HepG2 (cell line): ENCODE results near the gene NXT1. TPM values are rescaled to one million over a fixed set of nuclear protein-coding genes. Genes with fewer than 3 reads are reported as not detected.

Experiments
- CTCF ChIP-seq: sonication (generic); formaldehyde crosslinking; IDR thresholded peaks from 2 replicates; pipeline ENCODE4 v1.5.0; 2020; ENCODE audit warnings: mild to moderate bottlenecking, missing genetic modification reagents, moderate library complexity
- EEA1 ChIP-seq: sonication (generic); formaldehyde crosslinking; IDR thresholded peaks from 2 replicates; pipeline ENCODE4 v1.5.1; 2020; ENCODE audit warnings: mild to moderate bottlenecking, missing genetic modification reagents, borderline replicate concordance
- KLF11 ChIP-seq: IDR thresholded peaks from 2 replicates; pipeline ENCODE4 v1.6.1; 2016; ENCODE audit warnings: missing compliant biosample characterization
- MLLT10 ChIP-seq: sonication (generic); formaldehyde crosslinking; IDR thresholded peaks from 2 replicates; pipeline ENCODE4 v1.4.0; 2020; ENCODE audit warnings: missing genetic modification reagents
- NR1H2 ChIP-seq: sonication (generic); formaldehyde crosslinking; IDR thresholded peaks from 2 replicates; pipeline ENCODE4 v1.8.1; 2022; ENCODE audit warnings: low read depth, missing genetic modification reagents, borderline replicate concordance
- NR2F2 ChIP-seq: IDR thresholded peaks from 2 replicates; pipeline ENCODE4 v1.6.1; 2012; ENCODE audit warnings: low read depth, inconsistent platforms, borderline replicate concordance
- TEF ChIP-seq: sonication (generic); formaldehyde crosslinking; IDR thresholded peaks from 2 replicates; pipeline ENCODE4 v1.5.0; 2020; ENCODE audit warnings: missing genetic modification reagents
- ZNF597 ChIP-seq: sonication (generic); formaldehyde crosslinking; IDR thresholded peaks from 2 replicates; pipeline ENCODE4 v1.5.0; 2020; ENCODE audit warnings: missing genetic modification reagents
- ZNF7 ChIP-seq: IDR thresholded peaks from 2 replicates; pipeline ENCODE4 v1.6.1; 2016; ENCODE audit warnings: missing biosample characterization, missing genetic modification reagents
- polyA plus RNA-seq, 8 experiments: library from polyadenylated mRNA; depleted of rRNA in 3 of 8; stranded (reverse) in 7 of 8; unstranded in 1 of 8; fragments of >200 nt; fragmentation: Illumina TruSeq in 4 of 8; extraction: Trizol in 4 of 8; gene quantifications; 2 replicates each; pipeline versions ENCODE4 v1.2.1 to v1.2.3, GENCODE V29; 2011 to 2016; ENCODE audit warnings: low read depth in 4 of 8, missing spikeins in 1 of 8, mixed read lengths in 1 of 8; ENCODE audit not compliant: insufficient read depth in 1 of 8
- total RNA-seq, 5 experiments: library from RNA; depleted of rRNA; stranded (reverse); fragments of >200 nt; fragmentation: Illumina TruSeq; extraction: Trizol; gene quantifications; 2 replicates each; pipeline ENCODE4 v1.2.3, GENCODE V29; 2016; ENCODE audit warnings: low read depth in 1 of 5
- TF ChIP-seq, protein P1 (sequence below): sonication (generic); formaldehyde crosslinking; IDR thresholded peaks from 2 replicates; pipeline ENCODE4 v1.5.1; 2020; ENCODE audit warnings: mild to moderate bottlenecking, missing genetic modification reagents, moderate library complexity
- TF ChIP-seq, protein P2 (sequence below): sonication (generic); formaldehyde crosslinking; conservative IDR thresholded peaks from 2 replicates; pipeline ENCODE4 v1.8.0; 2022; ENCODE audit warnings: mild to moderate bottlenecking, moderate library complexity, missing genetic modification reagents
- TF ChIP-seq, protein P3 (sequence below): sonication (generic); formaldehyde crosslinking; IDR thresholded peaks from 2 replicates; pipeline ENCODE4 v1.4.0; 2020; ENCODE audit warnings: missing genetic modification reagents
- TF ChIP-seq, protein P4 (sequence below): sonication (generic); formaldehyde crosslinking; conservative IDR thresholded peaks from 2 replicates; pipeline ENCODE4 v1.4.0; 2020; ENCODE audit warnings: mild to moderate bottlenecking, missing genetic modification reagents, moderate library complexity

The NXT1 gene
- total and polyA plus RNA-seq, 2 of the 13 experiments (the other 11 are each of a cell fraction or from before 2014, with no cell fraction given): 35.6 to 65.9 TPM

- TF ChIP-seq, protein P1, sequence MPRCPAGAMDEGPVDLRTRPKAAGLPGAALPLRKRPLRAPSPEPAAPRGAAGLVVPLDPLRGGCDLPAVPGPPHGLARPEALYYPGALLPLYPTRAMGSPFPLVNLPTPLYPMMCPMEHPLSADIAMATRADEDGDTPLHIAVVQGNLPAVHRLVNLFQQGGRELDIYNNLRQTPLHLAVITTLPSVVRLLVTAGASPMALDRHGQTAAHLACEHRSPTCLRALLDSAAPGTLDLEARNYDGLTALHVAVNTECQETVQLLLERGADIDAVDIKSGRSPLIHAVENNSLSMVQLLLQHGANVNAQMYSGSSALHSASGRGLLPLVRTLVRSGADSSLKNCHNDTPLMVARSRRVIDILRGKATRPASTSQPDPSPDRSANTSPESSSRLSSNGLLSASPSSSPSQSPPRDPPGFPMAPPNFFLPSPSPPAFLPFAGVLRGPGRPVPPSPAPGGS: no peak; the same call in 1 of the 2 replicates
- peak; percentile 18; the same call in 1 of the 2 replicates for TF ChIP-seq ZNF7
- TF ChIP-seq, protein P2, sequence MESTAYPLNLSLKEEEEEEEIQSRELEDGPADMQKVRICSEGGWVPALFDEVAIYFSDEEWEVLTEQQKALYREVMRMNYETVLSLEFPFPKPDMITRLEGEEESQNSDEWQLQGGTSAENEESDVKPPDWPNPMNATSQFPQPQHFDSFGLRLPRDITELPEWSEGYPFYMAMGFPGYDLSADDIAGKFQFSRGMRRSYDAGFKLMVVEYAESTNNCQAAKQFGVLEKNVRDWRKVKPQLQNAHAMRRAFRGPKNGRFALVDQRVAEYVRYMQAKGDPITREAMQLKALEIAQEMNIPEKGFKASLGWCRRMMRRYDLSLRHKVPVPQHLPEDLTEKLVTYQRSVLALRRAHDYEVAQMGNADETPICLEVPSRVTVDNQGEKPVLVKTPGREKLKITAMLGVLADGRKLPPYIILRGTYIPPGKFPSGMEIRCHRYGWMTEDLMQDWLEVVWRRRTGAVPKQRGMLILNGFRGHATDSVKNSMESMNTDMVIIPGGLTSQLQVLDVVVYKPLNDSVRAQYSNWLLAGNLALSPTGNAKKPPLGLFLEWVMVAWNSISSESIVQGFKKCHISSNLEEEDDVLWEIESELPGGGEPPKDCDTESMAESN (CRISPR knock-in tag): no peak; the same call in 1 of the 2 replicates
- TF ChIP-seq NR2F2: no peak
- no peak for TF ChIP-seq TEF
- no peak; the same call in 1 of the 2 replicates for TF ChIP-seq EEA1
- 0 out of 2 replicates have a peak, but pooled peaks have one; percentile 49 for TF ChIP-seq ZNF597 (CRISPR knock-in tag)
- TF ChIP-seq KLF11 (CRISPR knock-in tag): no peak
- TF ChIP-seq, protein P3, sequence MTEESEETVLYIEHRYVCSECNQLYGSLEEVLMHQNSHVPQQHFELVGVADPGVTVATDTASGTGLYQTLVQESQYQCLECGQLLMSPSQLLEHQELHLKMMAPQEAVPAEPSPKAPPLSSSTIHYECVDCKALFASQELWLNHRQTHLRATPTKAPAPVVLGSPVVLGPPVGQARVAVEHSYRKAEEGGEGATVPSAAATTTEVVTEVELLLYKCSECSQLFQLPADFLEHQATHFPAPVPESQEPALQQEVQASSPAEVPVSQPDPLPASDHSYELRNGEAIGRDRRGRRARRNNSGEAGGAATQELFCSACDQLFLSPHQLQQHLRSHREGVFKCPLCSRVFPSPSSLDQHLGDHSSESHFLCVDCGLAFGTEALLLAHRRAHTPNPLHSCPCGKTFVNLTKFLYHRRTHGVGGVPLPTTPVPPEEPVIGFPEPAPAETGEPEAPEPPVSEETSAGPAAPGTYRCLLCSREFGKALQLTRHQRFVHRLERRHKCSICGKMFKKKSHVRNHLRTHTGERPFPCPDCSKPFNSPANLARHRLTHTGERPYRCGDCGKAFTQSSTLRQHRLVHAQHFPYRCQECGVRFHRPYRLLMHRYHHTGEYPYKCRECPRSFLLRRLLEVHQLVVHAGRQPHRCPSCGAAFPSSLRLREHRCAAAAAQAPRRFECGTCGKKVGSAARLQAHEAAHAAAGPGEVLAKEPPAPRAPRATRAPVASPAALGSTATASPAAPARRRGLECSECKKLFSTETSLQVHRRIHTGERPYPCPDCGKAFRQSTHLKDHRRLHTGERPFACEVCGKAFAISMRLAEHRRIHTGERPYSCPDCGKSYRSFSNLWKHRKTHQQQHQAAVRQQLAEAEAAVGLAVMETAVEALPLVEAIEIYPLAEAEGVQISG: no peak; the same call in 1 of the 2 replicates
- peak; percentile 94 for TF ChIP-seq NR1H2
- TF ChIP-seq MLLT10 (CRISPR knock-in tag): no peak
- peak; percentile 14; the same call in 1 of the 2 replicates for TF ChIP-seq CTCF (CRISPR knock-in tag)
- TF ChIP-seq, protein P4, sequence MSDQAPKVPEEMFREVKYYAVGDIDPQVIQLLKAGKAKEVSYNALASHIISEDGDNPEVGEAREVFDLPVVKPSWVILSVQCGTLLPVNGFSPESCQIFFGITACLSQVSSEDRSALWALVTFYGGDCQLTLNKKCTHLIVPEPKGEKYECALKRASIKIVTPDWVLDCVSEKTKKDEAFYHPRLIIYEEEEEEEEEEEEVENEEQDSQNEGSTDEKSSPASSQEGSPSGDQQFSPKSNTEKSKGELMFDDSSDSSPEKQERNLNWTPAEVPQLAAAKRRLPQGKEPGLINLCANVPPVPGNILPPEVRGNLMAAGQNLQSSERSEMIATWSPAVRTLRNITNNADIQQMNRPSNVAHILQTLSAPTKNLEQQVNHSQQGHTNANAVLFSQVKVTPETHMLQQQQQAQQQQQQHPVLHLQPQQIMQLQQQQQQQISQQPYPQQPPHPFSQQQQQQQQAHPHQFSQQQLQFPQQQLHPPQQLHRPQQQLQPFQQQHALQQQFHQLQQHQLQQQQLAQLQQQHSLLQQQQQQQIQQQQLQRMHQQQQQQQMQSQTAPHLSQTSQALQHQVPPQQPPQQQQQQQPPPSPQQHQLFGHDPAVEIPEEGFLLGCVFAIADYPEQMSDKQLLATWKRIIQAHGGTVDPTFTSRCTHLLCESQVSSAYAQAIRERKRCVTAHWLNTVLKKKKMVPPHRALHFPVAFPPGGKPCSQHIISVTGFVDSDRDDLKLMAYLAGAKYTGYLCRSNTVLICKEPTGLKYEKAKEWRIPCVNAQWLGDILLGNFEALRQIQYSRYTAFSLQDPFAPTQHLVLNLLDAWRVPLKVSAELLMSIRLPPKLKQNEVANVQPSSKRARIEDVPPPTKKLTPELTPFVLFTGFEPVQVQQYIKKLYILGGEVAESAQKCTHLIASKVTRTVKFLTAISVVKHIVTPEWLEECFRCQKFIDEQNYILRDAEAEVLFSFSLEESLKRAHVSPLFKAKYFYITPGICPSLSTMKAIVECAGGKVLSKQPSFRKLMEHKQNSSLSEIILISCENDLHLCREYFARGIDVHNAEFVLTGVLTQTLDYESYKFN (CRISPR knock-in tag): peak; percentile 32; the same call in 1 of the 2 replicates
These were observed 580 bp downstream of the NXT1 start (continued) for GRCh38 chr20:23350904-23351838.
